PFSK-1 (cell line): ENCODE measurements around the gene SHANK2.

Experiments
- FOXP2 ChIP-seq: optimal IDR thresholded peaks from 2 replicates; pipeline ENCODE3; 2011; ENCODE audit warnings: borderline replicate concordance, control low read depth, inconsistent platforms; ENCODE audit not compliant: insufficient read depth; ENCODE audit errors: extremely low read length, extremely low read depth
- POLR2AphosphoS5 ChIP-seq: IDR thresholded peaks from 2 replicates; pipeline ENCODE4 v1.6.1; 2012; ENCODE audit warnings: low read depth, mild to moderate bottlenecking, control low read depth, low read length, moderate library complexity
- REST ChIP-seq, 2 experiments: IDR thresholded peaks; 2 replicates each; pipeline versions ENCODE4 v1.6.1 to v1.8.0; 2011 to 2012; ENCODE audit warnings: low read depth in 2 of 2, low read length in 2 of 2, control low read depth in 1 of 2, inconsistent platforms in 1 of 2, mild to moderate bottlenecking in 1 of 2, moderate library complexity in 1 of 2; ENCODE audit not compliant: insufficient read depth in 1 of 2
- SIN3A ChIP-seq: IDR thresholded peaks from 2 replicates; pipeline ENCODE4 v1.6.1; 2012; ENCODE audit warnings: mild to moderate bottlenecking, low read length, moderate library complexity, borderline replicate concordance; ENCODE audit not compliant: insufficient read depth
- TAF1 ChIP-seq: IDR thresholded peaks from 2 replicates; pipeline ENCODE4 v1.6.1; 2012; ENCODE audit warnings: low read length, control low read depth, borderline replicate concordance; ENCODE audit not compliant: insufficient read depth

Gene SHANK2

GRCh38 chr11:71251761-71252268 lies 562 bp downstream of the SHANK2 start:
- TF ChIP-seq POLR2AphosphoS5 = no peak
- no peak for TF ChIP-seq FOXP2
- no peak for TF ChIP-seq REST (IDR thresholded peaks at IDR 0.05; ENCODE audit: insufficient read depth in 1 of 2, low read depth in 2 of 2, low read length in 2 of 2)
- TF ChIP-seq TAF1 = no peak
- TF ChIP-seq SIN3A = no peak

- TF ChIP-seq FOXP2 (no peak), SIN3A (no peak), TAF1 (no peak), POLR2AphosphoS5 (no peak), REST (IDR thresholded peaks at IDR 0.05; ENCODE audit: insufficient read depth in 1 of 2, low read depth in 2 of 2, low read length in 2 of 2) (no peak)
Measured at GRCh38 chr11:71251151-71251721, 1.1 kb downstream of the SHANK2 start.

- no peak for TF ChIP-seq FOXP2
- TF ChIP-seq POLR2AphosphoS5 = no peak
- no peak for TF ChIP-seq REST (IDR thresholded peaks at IDR 0.05; ENCODE audit: insufficient read depth in 1 of 2, low read depth in 2 of 2, low read length in 2 of 2)
- TF ChIP-seq SIN3A = no peak
- no peak for TF ChIP-seq TAF1
Measured at GRCh38 chr11:71250523-71251150, 1.7 kb downstream of the SHANK2 start.

GRCh38 chr11:71249301-71249700 lies 3.1 kb downstream of the SHANK2 start:
- TF ChIP-seq POLR2AphosphoS5 = no peak

- TF ChIP-seq TAF1 (no peak), FOXP2 (no peak), SIN3A (no peak), POLR2AphosphoS5 (no peak), REST (IDR thresholded peaks at IDR 0.05; ENCODE audit: insufficient read depth in 1 of 2, low read depth in 2 of 2, low read length in 2 of 2) (no peak)
Measured at GRCh38 chr11:71248656-71249055, 3.7 kb downstream of the SHANK2 start.
